NB4 (cell line): ENCODE measurements around the gene PCDH20.
"Not testable (repeated sequence)": the region's sequence is repeated elsewhere in the genome, so short reads cannot be mapped to it uniquely, and the experiment has no call there.

ENCODE experiments used
- DNase-seq: peaks from one replicate; pipeline ENCODE4 v3.0.0; 2010; ENCODE audit warnings: low read depth
- H3K4me3 ChIP-seq: one replicate; pipeline ENCODE4 v1.5.1; 2011; ENCODE audit warnings: mild to moderate bottlenecking, low read depth, low read length, moderate library complexity
- MYC ChIP-seq: IDR thresholded peaks from 2 replicates; pipeline ENCODE4 v1.6.1; 2011; ENCODE audit warnings: low read depth, low read length
- POLR2A ChIP-seq: IDR thresholded peaks from 2 replicates; pipeline ENCODE4 v1.6.1; 2011; ENCODE audit warnings: mild to moderate bottlenecking; ENCODE audit not compliant: insufficient read length; ENCODE audit errors: extremely low read depth
- TF ChIP-seq, protein P1 (sequence below): IDR thresholded peaks from one replicate; pipeline ENCODE4 v1.5.1; 2012; ENCODE audit warnings: low read depth, low read length
- TF ChIP-seq, protein P2 (sequence below): IDR thresholded peaks from 2 replicates; pipeline ENCODE4 v1.6.1; 2011; ENCODE audit warnings: low read depth, low read length

Gene PCDH20

DNA sequence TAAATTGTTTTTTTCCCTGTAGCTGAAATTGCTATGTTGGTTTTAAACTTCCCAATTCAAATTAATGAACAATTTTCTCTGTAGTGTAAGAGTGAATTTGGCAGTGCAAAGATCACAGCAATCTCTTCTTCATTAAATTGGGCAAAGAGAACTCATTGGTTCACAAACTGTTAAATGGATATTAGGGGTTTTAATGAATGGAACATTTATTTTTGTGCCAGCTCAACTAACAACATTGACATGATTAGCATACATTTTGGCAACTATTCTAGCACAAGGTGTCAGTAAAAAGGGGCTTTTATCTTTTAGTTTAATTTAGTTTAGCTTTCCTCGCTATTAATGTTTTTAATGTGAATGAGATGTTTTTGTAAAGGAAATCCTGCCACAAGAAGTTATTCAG, 7.1 kb downstream of the PCDH20 start:
- DNase-seq = no peak

DNA sequence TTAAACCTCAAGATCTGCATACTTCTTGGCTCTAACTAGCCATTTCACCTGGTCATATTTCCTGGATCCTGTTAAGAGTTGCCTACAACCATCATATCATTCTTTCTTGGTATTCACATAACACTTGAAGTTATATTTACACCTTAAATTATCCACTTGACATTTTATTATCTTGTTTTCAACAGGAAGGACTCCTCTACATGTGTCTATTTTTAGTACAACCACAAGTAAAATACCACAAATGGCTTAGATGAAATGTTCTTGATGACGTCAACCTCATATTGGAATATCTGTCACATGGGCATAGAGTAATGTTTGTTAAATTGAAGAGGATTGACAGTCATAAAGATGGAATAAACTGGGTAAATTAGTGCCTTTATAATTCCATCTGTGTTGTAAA, 9.4 kb downstream of the PCDH20 start:
- TF ChIP-seq POLR2A (no peak), MYC (no peak)
- TF ChIP-seq, protein P1, sequence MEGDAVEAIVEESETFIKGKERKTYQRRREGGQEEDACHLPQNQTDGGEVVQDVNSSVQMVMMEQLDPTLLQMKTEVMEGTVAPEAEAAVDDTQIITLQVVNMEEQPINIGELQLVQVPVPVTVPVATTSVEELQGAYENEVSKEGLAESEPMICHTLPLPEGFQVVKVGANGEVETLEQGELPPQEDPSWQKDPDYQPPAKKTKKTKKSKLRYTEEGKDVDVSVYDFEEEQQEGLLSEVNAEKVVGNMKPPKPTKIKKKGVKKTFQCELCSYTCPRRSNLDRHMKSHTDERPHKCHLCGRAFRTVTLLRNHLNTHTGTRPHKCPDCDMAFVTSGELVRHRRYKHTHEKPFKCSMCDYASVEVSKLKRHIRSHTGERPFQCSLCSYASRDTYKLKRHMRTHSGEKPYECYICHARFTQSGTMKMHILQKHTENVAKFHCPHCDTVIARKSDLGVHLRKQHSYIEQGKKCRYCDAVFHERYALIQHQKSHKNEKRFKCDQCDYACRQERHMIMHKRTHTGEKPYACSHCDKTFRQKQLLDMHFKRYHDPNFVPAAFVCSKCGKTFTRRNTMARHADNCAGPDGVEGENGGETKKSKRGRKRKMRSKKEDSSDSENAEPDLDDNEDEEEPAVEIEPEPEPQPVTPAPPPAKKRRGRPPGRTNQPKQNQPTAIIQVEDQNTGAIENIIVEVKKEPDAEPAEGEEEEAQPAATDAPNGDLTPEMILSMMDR = no peak
- TF ChIP-seq, protein P2, sequence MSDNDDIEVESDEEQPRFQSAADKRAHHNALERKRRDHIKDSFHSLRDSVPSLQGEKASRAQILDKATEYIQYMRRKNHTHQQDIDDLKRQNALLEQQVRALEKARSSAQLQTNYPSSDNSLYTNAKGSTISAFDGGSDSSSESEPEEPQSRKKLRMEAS = no peak
- no peak overlapping the region for H3K4me3 ChIP-seq
- no peak for DNase-seq

More for the DNA sequence above, 7.1 kb downstream of the PCDH20 start:
- no peak for TF ChIP-seq POLR2A
- TF ChIP-seq, protein P1 = no peak
- TF ChIP-seq, protein P2 = no peak
- no peak for TF ChIP-seq MYC
- no peak overlapping the region for H3K4me3 ChIP-seq

DNA sequence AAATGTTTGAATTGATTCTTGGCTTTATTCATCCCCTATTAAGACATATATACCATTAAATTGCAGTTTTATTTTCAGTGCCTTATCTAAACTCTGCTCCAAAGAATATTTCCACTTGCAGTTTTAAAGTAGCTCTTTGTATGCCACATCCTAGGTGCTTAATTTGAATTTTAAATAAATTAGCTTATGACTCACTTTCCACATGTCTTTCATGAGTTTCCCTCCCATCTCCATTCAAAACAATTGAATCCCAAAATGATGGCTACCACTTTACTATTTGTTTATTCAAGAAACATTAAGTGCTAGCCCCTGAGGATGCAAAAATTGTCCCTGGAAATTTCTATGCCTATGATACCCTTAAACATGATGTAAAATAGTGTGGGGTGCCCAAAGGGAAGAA, 19.5 kb downstream of the PCDH20 start:
- TF ChIP-seq POLR2A (no peak), MYC (no peak)
- TF ChIP-seq, protein P2 = no peak
- no peak for DNase-seq
- no peak overlapping the region for H3K4me3 ChIP-seq

DNA sequence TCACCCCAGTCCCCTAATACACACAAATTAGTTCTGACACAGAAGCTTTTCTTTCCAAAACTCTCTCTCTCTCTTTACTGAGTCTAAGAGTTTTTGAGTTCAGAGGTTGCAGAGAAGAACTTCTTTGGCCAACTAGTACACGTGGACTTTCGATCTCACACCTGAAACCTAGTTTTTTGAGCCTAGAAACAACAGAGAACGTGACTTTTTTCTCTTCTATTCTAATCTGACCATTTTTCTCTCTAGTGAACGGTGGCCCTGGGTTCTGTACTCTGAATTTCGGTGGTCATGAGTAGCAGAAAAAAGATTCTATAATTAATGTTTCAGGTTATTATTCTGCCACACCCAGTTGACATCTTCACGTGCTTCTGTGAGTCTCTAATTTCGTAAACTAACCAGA, 24.2 kb downstream of the PCDH20 start:
- DNase-seq = no peak
- H3K4me3 ChIP-seq = no peak overlapping the region
- TF ChIP-seq, protein P1 = no peak
- TF ChIP-seq, protein P2 = no peak
- TF ChIP-seq MYC (no peak), POLR2A (no peak)

DNA sequence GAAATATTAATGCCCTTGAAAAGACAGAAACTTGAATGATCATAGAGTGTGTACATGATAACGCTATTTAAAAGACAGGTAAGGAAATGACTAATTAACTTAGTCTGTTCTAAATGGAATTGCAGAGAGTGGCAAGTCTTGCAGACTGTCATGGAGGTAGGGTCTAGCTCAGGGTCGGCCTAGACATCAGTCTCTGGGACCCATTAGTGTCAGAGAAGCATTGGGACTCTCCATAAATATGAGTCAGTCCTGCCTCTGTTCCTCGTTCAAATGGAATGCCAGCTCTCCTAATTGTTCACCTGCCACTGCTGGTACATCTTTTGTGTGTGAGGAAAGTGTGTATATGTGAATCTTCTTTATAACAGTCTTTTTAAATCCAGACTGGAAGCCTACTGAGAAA, 28.0 kb downstream of the PCDH20 start:
- no peak overlapping the region for H3K4me3 ChIP-seq
- no peak for DNase-seq
- TF ChIP-seq POLR2A (no peak), MYC (no peak)

DNA sequence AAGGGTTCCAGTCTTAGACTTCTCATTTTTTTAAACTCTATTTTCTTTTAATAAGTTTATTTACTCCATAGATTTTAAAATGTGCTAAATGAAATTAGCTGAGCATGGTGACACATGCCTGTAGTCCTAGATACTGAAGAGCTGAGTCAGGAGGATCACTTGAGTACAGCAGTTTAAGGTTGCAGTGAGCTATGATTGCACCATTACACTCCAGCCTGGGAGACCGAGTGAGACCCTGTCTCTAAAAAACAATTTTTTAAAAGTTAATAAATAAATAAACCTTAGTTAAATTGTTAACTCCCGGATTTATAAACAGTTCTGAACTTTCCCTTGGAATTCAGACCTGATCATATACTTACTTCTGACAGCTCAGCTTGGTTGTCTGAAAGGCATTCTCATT, 32.5 kb downstream of the PCDH20 start:
- no peak overlapping the region for H3K4me3 ChIP-seq
- TF ChIP-seq POLR2A (no peak), MYC (no peak)
- TF ChIP-seq, protein P2 = no peak
- TF ChIP-seq, protein P1 = no peak
- DNase-seq = no peak

DNA sequence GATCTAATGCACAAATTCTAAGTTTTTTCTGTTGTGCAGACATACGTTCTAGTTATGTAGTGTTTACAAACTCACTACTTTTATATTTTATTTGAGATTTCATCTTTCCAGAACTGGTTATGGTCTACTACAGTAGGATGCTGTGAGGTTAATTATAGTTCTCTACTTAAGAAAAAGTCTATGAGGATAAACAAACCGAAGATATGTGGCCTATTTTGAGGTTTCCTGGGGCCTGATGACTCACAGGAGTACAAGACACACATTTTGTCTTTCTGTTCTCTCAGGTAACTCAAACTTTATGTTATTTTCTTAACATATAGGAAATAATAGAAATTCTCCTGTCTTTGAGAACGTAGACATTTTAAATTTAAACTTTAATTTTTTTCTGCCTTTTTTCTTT, 45.1 kb downstream of the PCDH20 start:
- TF ChIP-seq MYC (no peak), POLR2A (no peak)
- TF ChIP-seq, protein P2 = no peak
- TF ChIP-seq, protein P1 = no peak
- no peak for DNase-seq
- H3K4me3 ChIP-seq = no peak overlapping the region

DNA sequence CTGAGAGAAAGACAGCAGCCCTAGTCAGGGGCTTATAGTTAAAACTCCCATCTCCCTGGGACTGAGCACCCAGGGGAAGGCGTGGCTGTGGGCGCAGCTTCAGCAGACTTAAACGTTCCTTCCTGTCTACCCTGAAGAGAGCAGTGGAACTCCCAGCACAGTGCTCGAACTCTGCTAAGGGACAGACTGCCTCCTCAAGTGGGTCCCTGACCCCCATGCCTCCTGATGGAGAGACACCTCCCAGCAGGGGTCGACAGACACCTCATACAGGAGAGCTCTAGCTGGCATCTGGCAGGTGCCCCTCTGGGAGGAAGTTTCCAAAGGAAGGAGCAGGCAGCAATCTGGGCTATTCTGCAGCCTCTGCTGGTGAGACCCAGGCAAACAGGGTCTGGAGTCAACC, 51.0 kb downstream of the PCDH20 start:
- DNase-seq, H3K4me3 ChIP-seq: not testable (repeated sequence)
